Naive thymus-derived CD4-positive, alpha-beta T cell (primary cell): ENCODE results near the gene ABHD2. TPM values are rescaled to one million over a fixed set of nuclear protein-coding genes. Genes with fewer than 3 reads are reported as not detected.

Experiments
- ATAC-seq: fragments of 150-1000 bp; cut with Tn5 transposase; 2 replicates; pipeline ENCODE4 v1.10.0; 2021; ENCODE audit warnings: mild to moderate bottlenecking, moderate library complexity
- CTCF ChIA-PET: fragments of 350-600 bp; sonication (Branson Sonifier 250); formaldehyde crosslinking; loops from one replicate; lab custom pipeline; 2021; ENCODE audit warnings: antibody characterized with exemption; lab: Charles Lee
- POLR2A ChIA-PET: fragments of 350-600 bp; sonication (Branson Sonifier 250); formaldehyde crosslinking; loops from one replicate; lab custom pipeline; 2021; ENCODE audit warnings: antibody characterized with exemption, inconsistent platforms; lab: Charles Lee
- DNase-seq, 9 donors: peaks; one replicate each; pipeline versions ENCODE4 v3.0.0 to v3.0.0-alpha.2; 2020 to 2022; ENCODE audit warnings: mixed read lengths in 1 of 9
- H3K27ac ChIP-seq: one replicate; pipeline ENCODE4 v1.7.0; 2013; ENCODE audit warnings: mild to moderate bottlenecking, low read depth, low read length, moderate library complexity
- H3K27me3 ChIP-seq, 2 donors: one replicate each; pipeline ENCODE4 v1.7.0; 2013; ENCODE audit warnings: low read length in 2 of 2, mild to moderate bottlenecking in 2 of 2, moderate library complexity in 2 of 2; ENCODE audit not compliant: control insufficient read depth in 2 of 2, insufficient read depth in 2 of 2
- H3K36me3 ChIP-seq, 3 experiments: 1 replicate in 2 of 3; 2 replicates in 1 of 3; pipeline ENCODE4 v1.7.0; 2013; ENCODE audit warnings: low read length in 3 of 3, mild to moderate bottlenecking in 3 of 3, moderate library complexity in 1 of 3; ENCODE audit not compliant: insufficient read depth in 3 of 3, control insufficient read depth in 2 of 3
- H3K4me1 ChIP-seq, 2 donors: one replicate each; pipeline ENCODE4 v1.7.0; 2013; ENCODE audit warnings: low read length in 2 of 2, mild to moderate bottlenecking in 2 of 2, moderate library complexity in 1 of 2; ENCODE audit not compliant: control insufficient read depth in 2 of 2, insufficient read depth in 2 of 2
- H3K4me3 ChIP-seq: 2 replicates; pipeline ENCODE4 v1.7.0; 2013; ENCODE audit warnings: mild to moderate bottlenecking, low read length
- H3K9me3 ChIP-seq, 3 experiments: 1 replicate in 2 of 3; 2 replicates in 1 of 3; pipeline ENCODE4 v1.7.0; 2013; ENCODE audit warnings: low read length in 3 of 3; ENCODE audit not compliant: control insufficient read depth in 2 of 3
- H3K27ac Mint-ChIP-seq, 9 donors: one replicate each; pipeline ENCODE4 v1.8.0; 2020 to 2022; ENCODE audit warnings: mixed read lengths in 9 of 9, mild to moderate bottlenecking in 8 of 9, moderate library complexity in 5 of 9, inconsistent platforms in 2 of 9
- H3K27me3 Mint-ChIP-seq, 5 donors: one replicate each; pipeline ENCODE4 v1.8.0; 2021 to 2022; ENCODE audit warnings: mixed read lengths in 5 of 5, mild to moderate bottlenecking in 1 of 5
- H3K36me3 Mint-ChIP-seq, 5 donors: one replicate each; pipeline ENCODE4 v1.8.0; 2020 to 2022; ENCODE audit warnings: mixed read lengths in 5 of 5, mild to moderate bottlenecking in 3 of 5, inconsistent platforms in 1 of 5
- H3K4me1 Mint-ChIP-seq, 7 donors: one replicate each; pipeline ENCODE4 v1.8.0; 2020 to 2022; ENCODE audit warnings: mixed read lengths in 7 of 7, mild to moderate bottlenecking in 3 of 7, inconsistent platforms in 1 of 7
- H3K4me3 Mint-ChIP-seq, 10 donors: one replicate each; pipeline ENCODE4 v1.8.0; 2020 to 2022; ENCODE audit warnings: mild to moderate bottlenecking in 10 of 10, mixed read lengths in 10 of 10, moderate library complexity in 6 of 10, inconsistent platforms in 2 of 10
- H3K9me3 Mint-ChIP-seq, 11 donors: one replicate each; pipeline ENCODE4 v1.8.0; 2020 to 2022; ENCODE audit warnings: mixed read lengths in 11 of 11, mild to moderate bottlenecking in 4 of 11, inconsistent platforms in 1 of 11, moderate library complexity in 1 of 11
- intact Hi-C, 2 donors: fragments of 100-400 bp; cut with micrococcal nuclease; formaldehyde crosslinking; loops; one replicate each; pipeline ENCODE4 v1.15.1; 2023
- polyA plus RNA-seq, 2 donors: library from polyadenylated mRNA; unstranded; fragments of 300-500 nt; fragmentation: Illumina TruSeq; gene quantifications; one replicate each; pipeline ENCODE4 v1.2.3, GENCODE V29; 2021
- total RNA-seq, 6 experiments: library from RNA in 5 of 6; stranded (reverse) in 5 of 6; gene quantifications; 1 replicate in 5 of 6; 2 replicates in 1 of 6; pipeline ENCODE4 v1.2.3 and lab custom pipeline; 2021 to 2026

ABHD2 gene
- total and polyA plus RNA-seq, 7 experiments from 2014 or later: 19.4 to 85.0 (median 63.6) TPM

- Mint-ChIP-seq H3K36me3 (peaks cover 4 to 50% (median 12%) of the 10 kb centered on the region in 5 donors), H3K9me3 (no peaks in the 10 kb centered on the region), H3K27me3 (no peaks in the 10 kb centered on the region), H3K4me1 (peaks cover 5 to 17% (median 7%) of the 10 kb centered on the region in 7 donors), H3K4me3 (no peak overlapping the region), H3K27ac (peak overlapping the region in 2 of 9 donors; percentile 46 to 72)
- CTCF ChIA-PET: interaction anchor here (0.6 to 4.4 kb wide), 12 partner anchors 10 to 286 kb away, joined by 3 to 27 read pairs (median 8); partner anchors contain the start of gene HAPLN3
- peak; percentile 63 for ATAC-seq
- H3K4me1 ChIP-seq: no peaks in the 10 kb centered on the region
- intact Hi-C loops: loop anchor here (1.0 to 5.0 kb wide), 6 partner anchors 50 to 700 kb away; no protein-coding TSS in a partner anchor
- H3K27ac ChIP-seq: no peak overlapping the region
- H3K27me3 ChIP-seq: no peaks in the 10 kb centered on the region
- no peak overlapping the region for H3K4me3 ChIP-seq
- peak; percentile 15 to 66 (median 48) for DNase-seq
- POLR2A ChIA-PET: interaction anchor here (0.7 kb wide), 1 partner anchor 13 kb away, joined by 3 read pairs; no protein-coding TSS in a partner anchor
- peaks cover 0 to 45% (median 3%) of the 10 kb centered on the region in 3 experiments for H3K36me3 ChIP-seq
- H3K9me3 ChIP-seq: no peaks in the 10 kb centered on the region
Observed at GRCh38 chr15:89177633-89178306, 89.5 kb downstream of the ABHD2 start.

DNA sequence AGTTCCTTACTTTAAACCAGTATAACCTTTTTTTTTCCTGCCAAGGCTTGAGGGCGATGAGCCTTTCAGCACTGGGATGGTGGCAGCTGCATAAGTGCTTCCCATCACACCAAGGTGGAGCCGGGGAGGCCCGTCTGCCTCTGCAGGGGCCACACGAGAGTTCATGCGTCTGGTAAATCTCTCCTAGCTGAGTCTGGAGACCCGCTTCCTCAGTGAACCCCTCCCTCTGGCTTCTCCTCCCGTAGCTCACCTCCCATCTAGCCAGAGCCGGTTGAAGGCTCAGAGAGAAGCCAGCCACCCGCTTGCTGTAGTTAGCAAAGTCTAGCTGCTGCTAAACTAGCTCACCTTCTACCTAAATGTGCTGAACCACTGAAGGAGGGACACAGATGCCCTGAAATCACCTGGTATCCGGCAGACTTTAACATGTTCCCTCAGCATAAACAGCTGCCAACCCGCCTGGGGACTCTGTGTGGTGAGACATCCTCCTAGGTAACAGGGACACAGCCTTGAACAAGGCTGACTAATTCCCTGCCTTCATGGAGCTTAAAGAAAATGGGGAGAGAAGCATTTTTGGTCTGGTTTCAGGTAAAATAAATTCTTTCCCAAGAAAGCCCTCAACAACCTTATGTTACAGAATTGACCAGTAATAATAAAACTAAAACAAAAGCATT is 90.2 kb downstream of the ABHD2 start:
- Mint-ChIP-seq H3K4me1 (peaks cover 5 to 17% (median 7%) of the 10 kb centered on the region in 7 donors), H3K36me3 (peaks cover 4 to 50% (median 15%) of the 10 kb centered on the region in 5 donors), H3K4me3 (no peak overlapping the region), H3K9me3 (no peaks in the 10 kb centered on the region), H3K27ac (no peak overlapping the region), H3K27me3 (no peaks in the 10 kb centered on the region)
- no peak overlapping the region for H3K4me3 ChIP-seq
- no peak for ATAC-seq
- H3K36me3 ChIP-seq: peaks cover 0 to 45% (median 3%) of the 10 kb centered on the region in 3 experiments
- no peak overlapping the region for H3K27ac ChIP-seq
- H3K27me3 ChIP-seq: no peaks in the 10 kb centered on the region
- intact Hi-C loops: loop anchor here (5.0 kb wide), 2 partner anchors 51 to 701 kb away; no protein-coding TSS in a partner anchor
- no peaks in the 10 kb centered on the region for H3K4me1 ChIP-seq
- ChIA-PET POLR2A (interaction anchor here (0.6 kb wide), 1 partner anchor 121 kb away, joined by 4 read pairs; no protein-coding TSS in a partner anchor), CTCF (interaction anchor here (0.6 to 4.4 kb wide), 10 partner anchors 10 to 287 kb away, joined by 3 to 27 read pairs (median 10); partner anchors contain the start of gene HAPLN3)
- DNase-seq: no peak
- H3K9me3 ChIP-seq: no peaks in the 10 kb centered on the region

GRCh38 chr15:89179966-89180875 is 92.0 kb downstream of the ABHD2 start:
- Histone ChIP-seq H3K27ac (no peak overlapping the region), H3K4me1 (no peaks in the 10 kb centered on the region), H3K27me3 (no peaks in the 10 kb centered on the region), H3K36me3 (peaks cover 0 to 47% (median 7%) of the 10 kb centered on the region in 3 experiments), H3K4me3 (no peak overlapping the region), H3K9me3 (no peaks in the 10 kb centered on the region)
- no peak overlapping the region for H3K4me3 Mint-ChIP-seq
- peaks cover 5 to 17% (median 7%) of the 10 kb centered on the region in 7 donors for H3K4me1 Mint-ChIP-seq
- intact Hi-C loops: loop anchor here (5.0 kb wide), 2 partner anchors 53 to 703 kb away; no protein-coding TSS in a partner anchor
- H3K36me3 Mint-ChIP-seq: peaks cover 4 to 55% (median 15%) of the 10 kb centered on the region in 5 donors
- no peaks in the 10 kb centered on the region for H3K9me3 Mint-ChIP-seq
- CTCF ChIA-PET: interaction anchor here (0.6 to 4.4 kb wide), 5 partner anchors 13 to 162 kb away, joined by 3 to 27 read pairs (median 3); no protein-coding TSS in a partner anchor
- peak in 1 of 9 donors; percentile 62 for DNase-seq
- H3K27me3 Mint-ChIP-seq: no peaks in the 10 kb centered on the region
- POLR2A ChIA-PET: no interaction called here
- H3K27ac Mint-ChIP-seq: no peak overlapping the region
- ATAC-seq: no peak

DNA sequence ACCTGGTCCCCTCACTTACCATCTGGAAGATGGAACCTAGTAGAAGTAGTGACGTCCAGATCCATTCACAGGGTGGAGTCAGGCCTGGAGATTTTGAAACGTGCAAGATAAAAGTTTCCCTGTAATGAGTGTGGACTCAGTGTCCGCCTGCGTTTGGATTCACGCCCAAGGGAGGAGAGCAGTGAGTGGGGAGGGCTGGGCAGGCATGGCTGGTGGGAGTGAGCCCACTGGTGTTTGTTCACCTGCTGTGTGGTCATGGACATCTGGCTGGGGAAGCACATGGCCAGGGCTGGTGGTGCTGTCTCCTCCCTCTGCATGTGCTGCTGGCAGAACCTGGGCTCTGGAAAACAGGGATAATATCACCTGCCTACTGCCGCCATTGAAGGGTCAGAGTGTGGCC is 96.1 kb downstream of the ABHD2 start:
- POLR2A ChIA-PET: no interaction called here
- DNase-seq: no peak
- ATAC-seq: no peak
- H3K4me3 Mint-ChIP-seq: no peak overlapping the region
- H3K9me3 Mint-ChIP-seq: no peaks in the 10 kb centered on the region
- peaks cover 5 to 52% (median 16%) of the 10 kb centered on the region in 5 donors for H3K36me3 Mint-ChIP-seq
- no peak overlapping the region for H3K4me3 ChIP-seq
- H3K27ac Mint-ChIP-seq: no peak overlapping the region
- peaks cover 0 to 8% (median 0%) of the 10 kb centered on the region in 7 donors for H3K4me1 Mint-ChIP-seq
- intact Hi-C loops: no loop called here
- H3K4me1 ChIP-seq: no peaks in the 10 kb centered on the region
- no peaks in the 10 kb centered on the region for H3K27me3 Mint-ChIP-seq
- CTCF ChIA-PET: no interaction called here
- H3K27me3 ChIP-seq: no peaks in the 10 kb centered on the region
- H3K36me3 ChIP-seq: peaks cover 4 to 56% (median 8%) of the 10 kb centered on the region in 3 experiments
- no peaks in the 10 kb centered on the region for H3K9me3 ChIP-seq
- no peak overlapping the region for H3K27ac ChIP-seq

- Mint-ChIP-seq H3K27ac (peak overlapping the region in 1 of 9 donors; percentile 60), H3K27me3 (no peaks in the 10 kb centered on the region), H3K4me1 (peaks cover 0 to 3% (median 0%) of the 10 kb centered on the region in 7 donors), H3K36me3 (peaks cover 5 to 54% (median 16%) of the 10 kb centered on the region in 5 donors), H3K4me3 (no peak overlapping the region), H3K9me3 (no peaks in the 10 kb centered on the region)
- no peaks in the 10 kb centered on the region for H3K9me3 ChIP-seq
- no peak for DNase-seq
- no peak overlapping the region for H3K4me3 ChIP-seq
- no peak for ATAC-seq
- no peaks in the 10 kb centered on the region for H3K27me3 ChIP-seq
- no peak overlapping the region for H3K27ac ChIP-seq
- CTCF ChIA-PET: interaction anchor here (1.0 kb wide), 1 partner anchor 292 kb away, joined by 3 read pairs; no protein-coding TSS in a partner anchor
- H3K4me1 ChIP-seq: no peaks in the 10 kb centered on the region
- H3K36me3 ChIP-seq: peaks cover 4 to 57% (median 8%) of the 10 kb centered on the region in 3 experiments
- POLR2A ChIA-PET: no interaction called here
- intact Hi-C loops: no loop called here
Observed at GRCh38 chr15:89184886-89185526, 96.8 kb downstream of the ABHD2 start.
